Occipital lobe (tissue), 2 donors: ENCODE data around the gene ASZ1. TPM values are rescaled to one million over a fixed set of nuclear protein-coding genes. Genes with fewer than 3 reads are reported as not detected.

Experiments
- DNase-seq: peaks from one replicate; lab custom pipeline; 2025; lab: John Stamatoyannopoulos, UW
- total RNA-seq: library from RNA; depleted of rRNA; stranded (reverse); fragments of >200 nt; gene quantifications from one replicate; pipeline ENCODE4 v1.2.3, GENCODE V29; 2014

ASZ1 gene
- total RNA-seq, 1 donor from 2014 or later, result not detected

DNA sequence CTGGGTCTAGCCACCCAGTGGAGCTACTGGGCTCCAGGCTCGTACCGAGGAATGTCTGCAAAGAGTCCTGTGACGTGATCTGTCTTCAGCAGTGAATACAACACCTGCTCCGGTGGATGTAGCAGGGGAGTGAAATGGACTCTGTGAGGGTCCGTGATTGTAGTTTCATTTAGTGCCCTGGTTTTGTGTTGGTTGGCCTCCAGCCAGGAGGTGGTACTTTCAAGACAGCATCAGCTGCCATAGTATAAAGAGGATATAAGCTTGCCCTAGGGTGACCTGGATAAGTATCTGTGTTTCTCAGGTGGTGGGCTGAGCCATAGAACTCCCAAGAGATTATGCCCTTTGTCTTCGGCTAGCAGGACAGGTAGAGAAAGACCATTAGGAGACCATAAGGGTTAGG is 79.8 kb downstream of the ASZ1 start:
- DNase-seq, result no peak

DNA sequence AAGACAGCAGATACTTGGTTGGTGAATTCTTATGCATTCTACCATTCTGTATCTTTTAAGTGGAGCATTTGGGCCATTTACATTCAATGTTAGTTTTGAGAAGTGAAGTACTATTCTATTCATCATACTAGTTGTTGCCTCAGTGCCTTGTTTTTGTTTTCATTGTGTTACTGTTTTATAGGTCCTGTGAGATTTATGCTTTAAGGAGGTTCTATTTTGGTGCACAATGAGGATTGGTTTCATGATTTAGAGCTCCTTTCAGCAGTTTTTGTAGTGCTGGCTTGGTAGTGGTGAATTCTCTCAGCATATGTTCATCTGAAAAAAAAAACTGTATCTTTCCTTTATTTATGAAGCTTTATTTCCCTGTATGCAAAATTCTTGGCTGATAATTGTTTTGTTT is 81.1 kb downstream of the ASZ1 start:
- DNase-seq, result no peak

DNA sequence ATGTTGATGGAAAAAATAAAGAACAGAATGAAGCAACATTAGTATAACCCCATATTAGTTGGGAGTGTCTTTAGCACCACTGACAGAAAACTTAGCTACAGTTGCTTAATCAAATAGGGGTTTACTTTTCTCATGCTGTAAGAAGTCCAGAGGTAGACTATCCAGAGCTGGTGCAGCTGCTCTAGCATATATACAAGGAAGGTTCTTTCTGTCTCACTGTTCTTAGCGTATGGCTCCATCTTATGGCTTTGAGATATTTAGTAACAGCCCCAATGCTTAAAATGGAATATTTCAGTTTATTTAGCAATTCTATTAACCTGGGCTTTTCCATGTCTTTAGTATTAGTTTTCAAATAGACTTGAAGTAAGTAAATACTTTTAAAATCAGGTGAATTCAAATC is 89.3 kb downstream of the ASZ1 start:
- DNase-seq, result no peak

DNA sequence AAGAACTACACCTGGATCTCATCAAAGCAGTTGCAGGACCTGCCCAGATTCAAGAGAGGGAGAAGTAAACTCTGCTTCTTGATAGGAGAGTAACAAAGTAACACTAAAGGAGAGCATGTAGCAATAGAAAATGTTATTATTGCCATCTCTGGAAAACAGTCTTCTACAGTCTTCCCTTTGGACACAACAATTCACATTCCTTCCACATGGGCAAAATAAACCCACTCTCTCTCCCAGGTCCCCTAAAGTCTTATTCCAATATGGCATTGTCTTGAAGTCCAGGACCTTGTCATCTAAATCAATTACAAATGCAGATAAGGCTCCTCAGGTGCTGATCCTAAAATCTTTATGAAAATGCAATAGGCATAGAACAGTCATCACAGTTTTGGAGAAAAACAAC is 94.1 kb downstream of the ASZ1 start:
- DNase-seq, result no peak

DNA sequence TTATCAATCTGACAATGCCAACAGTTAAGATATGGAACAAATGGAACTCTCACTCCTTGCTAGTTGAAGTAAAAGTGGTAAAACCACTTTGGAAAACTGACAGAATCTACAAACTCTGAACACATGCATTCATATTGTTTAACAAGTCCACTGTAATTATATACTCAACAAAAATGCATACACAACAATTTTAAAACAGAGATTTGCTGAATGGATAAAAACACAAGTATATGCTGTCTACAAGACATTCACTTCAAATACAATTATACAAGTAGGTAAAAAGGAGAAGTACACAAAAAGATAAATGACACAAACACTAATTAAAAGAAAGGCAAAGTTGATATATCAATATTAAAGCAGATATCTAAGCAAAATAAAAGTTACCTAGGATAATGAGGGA is 95.3 kb downstream of the ASZ1 start:
- DNase-seq, result no peak

DNA sequence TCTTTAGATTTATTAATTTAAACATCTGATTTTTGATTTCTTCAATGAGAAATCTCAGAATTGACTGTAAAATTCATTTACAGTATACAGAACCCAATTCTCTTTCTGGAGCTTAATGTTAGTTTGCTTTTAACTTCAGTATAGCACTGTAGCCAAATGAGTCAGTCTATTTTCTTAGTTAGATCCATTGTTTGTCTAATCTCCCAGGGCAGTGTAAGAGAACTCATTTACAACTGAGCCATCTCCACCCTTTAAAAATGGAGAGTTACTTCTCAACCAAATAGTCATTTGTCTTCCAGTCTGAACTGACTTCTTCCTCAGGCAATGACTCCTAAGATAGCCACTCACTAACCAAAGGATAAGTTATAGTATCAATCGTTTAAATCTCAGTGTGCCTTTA is 101.5 kb downstream of the ASZ1 start:
- no peak for DNase-seq

DNA sequence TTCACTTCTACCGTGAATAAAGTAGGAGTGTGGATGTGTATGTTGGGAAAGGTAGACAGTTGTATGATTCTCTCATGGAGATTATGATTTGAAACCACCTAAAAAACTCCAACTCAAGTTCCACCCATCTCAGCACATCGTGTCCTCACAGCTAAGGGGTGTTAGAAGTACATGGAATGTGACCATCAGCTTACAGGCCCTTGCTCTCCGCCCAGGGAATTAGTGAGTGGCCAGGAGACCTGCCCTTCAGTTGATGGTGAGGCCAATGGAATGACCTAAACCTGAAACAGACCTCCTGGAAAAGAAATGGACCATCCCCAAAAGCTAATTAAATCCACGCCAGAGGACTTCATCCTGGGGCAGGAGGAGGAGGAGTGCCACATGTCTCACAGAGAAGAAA is 102.3 kb downstream of the ASZ1 start:
- DNase-seq, result no peak

DNA sequence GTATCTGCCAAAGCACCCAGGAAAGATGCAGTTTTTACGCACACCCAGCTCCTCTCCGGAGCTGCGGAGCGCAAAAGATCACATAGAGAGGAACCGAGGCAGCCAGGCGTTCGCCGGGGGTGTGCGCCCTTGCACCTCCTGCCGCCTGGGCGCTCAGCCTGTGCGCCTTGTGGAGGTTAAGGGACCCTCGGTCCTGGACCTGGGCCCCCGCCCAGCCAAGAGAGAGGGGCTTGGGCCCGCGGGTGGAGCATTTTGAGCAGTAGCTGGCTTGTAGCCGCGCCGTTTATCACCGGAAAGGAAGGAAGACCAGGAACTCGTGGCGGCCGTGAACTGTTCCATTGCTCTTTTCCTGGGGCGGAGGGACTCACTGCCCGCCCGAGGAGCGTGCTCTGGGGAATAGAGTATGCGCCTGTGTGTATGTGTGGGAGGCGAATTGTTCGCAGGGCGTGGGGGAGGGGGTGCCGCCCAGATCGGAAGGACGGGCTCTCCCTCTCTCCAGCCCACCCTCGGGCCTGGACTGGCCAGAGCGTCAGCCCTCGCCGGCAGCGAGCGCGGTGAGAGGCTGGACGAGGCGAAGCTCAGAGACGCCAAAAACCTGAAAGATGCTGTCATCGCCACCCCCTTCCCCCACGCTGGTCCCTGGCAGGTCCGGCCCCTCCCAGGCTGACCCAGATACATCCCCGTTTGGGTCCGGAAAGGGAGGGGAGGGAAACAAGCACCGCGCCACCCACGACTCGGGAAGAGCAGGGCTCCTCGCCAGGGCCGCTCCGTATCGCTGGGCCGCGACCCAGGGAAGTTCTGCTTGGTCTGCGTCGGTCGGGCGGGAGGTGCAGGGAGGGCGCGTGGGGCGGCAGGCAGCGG is 103.2 kb downstream of the ASZ1 start:
- DNase-seq, result no peak

DNA sequence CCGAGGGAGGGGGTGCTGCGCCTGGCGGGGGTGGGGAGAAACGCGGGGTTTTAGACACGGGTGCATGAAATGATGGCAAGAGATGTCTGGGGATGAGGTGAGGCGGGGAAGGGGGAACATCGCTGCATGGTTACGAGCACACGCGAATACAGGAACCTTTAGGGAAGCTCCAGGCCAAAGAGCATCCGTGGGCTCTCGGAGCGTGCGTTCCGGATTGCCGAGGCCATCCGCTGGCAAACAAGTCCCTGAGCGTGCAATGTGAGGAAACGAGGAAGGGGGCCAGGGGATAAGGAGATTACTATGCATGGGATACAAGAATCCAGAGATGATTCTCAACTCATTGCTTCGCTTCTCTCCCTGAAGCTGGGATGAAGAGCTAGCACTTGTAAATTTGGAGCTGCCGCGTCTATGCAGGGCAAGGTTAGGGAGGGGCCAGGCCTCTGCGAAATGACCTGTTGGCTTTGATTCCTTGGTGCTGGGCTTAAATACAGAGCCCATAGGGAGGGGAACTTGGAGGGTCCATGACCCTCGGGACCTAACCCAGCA is 103.9 kb downstream of the ASZ1 start:
- DNase-seq, result no peak

DNA sequence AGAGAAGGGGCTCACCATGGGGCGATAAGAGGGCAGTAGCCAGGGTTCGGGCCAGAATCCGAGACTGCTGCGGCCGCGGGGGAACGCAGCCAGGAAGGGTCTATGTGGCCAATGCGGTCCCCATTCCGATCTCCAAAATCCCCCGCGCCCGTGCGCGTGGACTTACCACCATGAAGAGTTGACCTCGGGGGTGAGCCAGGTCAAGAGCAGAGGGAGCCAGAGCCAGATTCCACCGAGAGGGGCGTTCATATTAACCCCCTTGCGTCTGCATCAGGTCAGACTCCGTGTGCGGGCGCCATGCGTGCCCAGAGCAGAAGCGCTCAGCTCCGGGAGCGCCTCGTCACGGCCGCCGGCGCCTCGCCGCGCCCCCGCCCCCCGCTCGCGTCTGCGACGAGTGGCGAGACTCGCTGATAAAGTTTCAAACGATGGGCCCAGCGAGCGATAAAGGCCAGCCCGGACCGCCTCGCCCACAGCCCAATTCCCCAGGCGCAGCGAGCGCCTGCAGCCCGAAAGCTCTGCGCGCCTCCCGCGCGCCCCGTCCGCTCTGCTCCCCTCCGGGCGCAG is 104.5 kb downstream of the ASZ1 start, which contains the start of gene WNT2:
Gene WNT2 (minus strand): TSS at position 318 of the 564 bp plus-strand sequence. CDS start 69 bp downstream, at position 249.
- no peak for DNase-seq

DNA sequence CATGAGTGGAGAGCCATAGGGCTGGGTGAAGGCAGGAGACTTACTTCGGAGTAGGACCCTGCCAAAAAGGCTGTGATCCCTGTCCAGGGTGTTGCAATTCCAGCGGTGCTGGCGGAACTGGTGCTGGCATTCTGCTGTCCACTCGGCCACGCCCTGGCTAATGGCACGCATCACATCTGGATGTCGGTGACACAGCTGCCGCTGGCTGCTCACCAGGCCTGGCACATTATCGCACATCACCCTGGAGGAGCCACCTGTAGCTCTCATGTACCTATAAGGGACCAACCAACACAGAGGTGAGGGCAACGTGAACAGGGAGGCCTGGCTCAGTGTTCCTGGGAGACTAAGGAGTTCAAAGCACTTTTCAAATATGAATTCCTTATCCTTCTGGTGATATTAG is 106.8 kb downstream of the ASZ1 start:
- no peak for DNase-seq

DNA sequence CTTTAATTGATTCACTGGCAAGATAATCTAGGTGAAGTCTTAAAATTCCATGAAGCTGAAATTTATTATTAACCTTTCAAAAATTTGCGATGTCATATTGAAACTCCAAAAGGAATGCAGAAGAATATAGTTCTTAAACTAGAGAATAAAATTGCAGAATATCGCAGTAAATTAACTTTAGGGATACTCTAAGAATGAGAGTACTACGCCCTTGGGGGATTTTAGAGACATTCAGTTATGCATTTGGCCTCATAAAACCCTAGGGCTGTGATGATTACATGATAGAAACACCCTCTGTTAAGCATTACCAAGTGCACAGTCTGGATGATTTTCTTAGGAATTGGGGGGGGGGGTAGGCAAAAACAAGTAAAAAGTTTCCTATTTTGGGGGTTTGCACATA is 108.1 kb downstream of the ASZ1 start:
- DNase-seq, result no peak

DNA sequence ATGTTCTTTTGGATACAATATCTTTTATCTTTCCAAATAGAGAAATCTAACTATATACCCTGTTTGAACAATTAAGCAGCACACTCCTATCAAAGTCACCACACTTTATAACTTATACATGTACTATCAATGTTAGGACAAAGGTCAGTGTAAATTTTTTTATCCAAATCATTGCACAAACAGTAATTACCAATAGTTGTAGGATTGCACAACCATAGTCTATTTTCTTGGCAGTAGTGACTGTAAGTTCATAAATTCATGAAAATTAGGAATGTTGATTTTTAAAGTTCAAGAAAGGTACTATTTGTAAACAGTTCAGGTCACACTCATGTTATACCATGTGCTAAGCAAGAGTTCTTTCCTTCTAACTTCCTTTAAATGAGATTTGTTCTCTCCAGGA is 113.7 kb downstream of the ASZ1 start:
- no peak for DNase-seq

Other genes with a start within 250 kb of the ASZ1 start
- gene WNT2, start 104.4 kb downstream of the ASZ1 start, total RNA-seq, result 0.16 TPM
- 0.16 TPM for gene CFTR, start 52.5 kb upstream of the ASZ1 start, total RNA-seq